HG02870 (cell line): ENCODE results near the gene RD3L.
"Not testable (repeated sequence)": the region's sequence is repeated elsewhere in the genome, so short reads cannot be mapped to it uniquely, and the experiment has no call there.

Source experiments
- ATAC-seq: cut with Tn5 transposase; IDR thresholded peaks from one replicate; pipeline ENCODE4 v1.9.1; 2021; ENCODE audit warnings: mild to moderate bottlenecking, moderate library complexity; ENCODE audit not compliant: unreplicated experiment

Gene RD3L

DNA sequence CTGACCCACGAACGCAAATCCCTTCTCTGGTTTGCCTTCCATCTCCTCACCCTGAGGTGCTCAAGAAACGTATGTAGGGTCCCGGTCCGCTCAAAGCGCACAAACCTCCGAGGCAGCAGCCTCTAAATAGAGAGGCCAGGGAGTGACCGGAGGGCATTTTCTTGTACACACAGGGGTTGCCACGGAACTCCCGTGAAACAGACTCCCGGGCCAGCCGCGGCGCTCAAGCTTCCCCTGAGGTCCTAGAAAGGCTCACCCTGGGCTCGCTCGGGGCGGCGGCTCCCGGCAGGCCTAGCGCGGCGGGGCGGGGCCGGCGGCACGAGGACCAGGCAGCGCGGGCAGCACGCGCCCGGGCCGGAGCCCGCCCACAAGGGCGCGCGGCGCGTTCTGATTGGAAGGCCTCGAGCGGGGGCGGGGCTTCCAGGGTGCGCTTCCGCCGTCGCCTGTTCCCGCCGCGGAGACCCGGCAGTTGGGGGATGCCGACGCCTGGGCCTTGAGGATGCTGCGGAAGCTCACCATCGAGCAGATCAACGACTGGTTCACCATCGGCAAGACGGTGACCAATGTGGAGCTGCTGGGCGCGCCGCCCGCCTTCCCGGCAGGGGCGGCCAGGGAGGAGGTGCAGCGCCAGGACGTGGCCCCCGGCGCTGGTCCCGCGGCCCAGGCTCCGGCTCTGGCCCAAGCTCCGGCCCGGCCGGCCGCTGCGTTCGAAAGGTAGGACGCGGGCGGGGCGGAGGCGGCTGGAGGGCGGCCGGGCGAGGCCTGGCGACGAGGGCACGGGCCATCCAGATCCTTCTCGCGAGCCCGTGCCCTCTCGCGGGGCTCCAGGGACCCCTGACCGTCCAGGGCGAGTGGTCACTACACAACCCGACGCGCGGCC is 14.1 kb downstream of the RD3L start, which contains the start of gene TDRD9:
TSS of gene TDRD9 (plus strand) at position 446 of the 880 bp plus-strand sequence. CDS start at position 500, 54 bp downstream.
- ATAC-seq: no peak

DNA sequence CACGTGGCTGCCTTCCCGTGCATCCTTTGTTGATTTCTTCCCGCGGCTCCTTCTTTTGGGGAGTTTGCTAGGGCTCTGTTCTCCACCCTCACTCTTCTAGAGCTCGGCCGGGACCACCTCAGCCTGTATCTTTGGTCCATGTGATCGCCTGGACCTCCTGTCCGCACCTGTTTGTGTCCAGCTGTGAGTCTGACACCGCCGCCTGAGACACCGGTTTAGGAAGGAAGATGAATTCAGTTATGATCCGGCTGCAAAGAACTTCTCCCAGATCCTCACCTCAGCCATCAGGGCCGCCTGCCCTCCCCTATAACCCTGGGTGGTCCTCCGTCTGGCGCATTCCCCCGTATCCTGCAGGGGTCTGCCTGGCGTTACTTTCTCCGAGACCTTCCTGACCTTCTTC is 14.8 kb downstream of the RD3L start:
- ATAC-seq: no peak

GRCh38 chr14:103925316-103925715 is 17.0 kb downstream of the RD3L start:
- no peak for ATAC-seq

DNA sequence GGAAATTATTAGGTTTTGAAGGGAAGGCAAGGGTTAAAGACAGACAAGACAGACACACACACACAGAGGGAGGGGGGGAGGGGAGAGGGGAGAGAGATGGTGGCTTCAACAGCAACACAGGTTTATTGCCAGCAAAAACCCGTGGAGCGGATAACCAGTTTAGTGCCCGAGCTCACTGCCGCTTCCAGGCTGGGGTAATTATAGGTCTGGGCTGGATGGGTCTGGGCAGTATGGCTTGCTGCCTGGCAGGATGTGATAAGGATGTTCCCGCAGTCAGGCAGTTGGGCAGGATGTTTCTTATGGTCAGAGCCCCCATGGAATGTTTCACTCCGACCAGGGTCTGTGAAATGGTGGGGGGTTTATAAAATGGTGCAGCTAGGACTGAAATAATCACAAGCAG is 18.5 kb downstream of the RD3L start:
- ATAC-seq: no peak

DNA sequence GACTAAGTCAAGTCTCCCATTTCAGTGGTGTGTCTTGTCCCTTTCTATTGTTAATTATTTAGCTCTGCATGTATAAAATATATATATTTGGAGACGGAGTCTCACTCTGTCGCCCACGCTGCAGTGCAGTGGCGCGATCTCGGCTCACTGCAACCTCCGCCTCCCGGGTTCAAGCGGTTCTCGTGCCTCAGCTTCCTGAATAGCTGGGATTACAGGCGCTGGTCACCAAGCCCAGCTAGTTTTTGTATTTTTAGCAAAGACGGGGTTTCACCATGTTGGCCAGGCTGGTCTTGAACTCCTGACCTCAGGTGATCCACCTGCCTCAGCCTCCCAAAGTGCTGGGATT is 20.5 kb downstream of the RD3L start:
- ATAC-seq: not testable (repeated sequence)

- ATAC-seq: peak; percentile 83
These were observed 21.1 kb downstream of the RD3L start for GRCh38 chr14:103920981-103921854.

GRCh38 chr14:103916636-103917262 is 25.6 kb downstream of the RD3L start:
- ATAC-seq: no peak

DNA sequence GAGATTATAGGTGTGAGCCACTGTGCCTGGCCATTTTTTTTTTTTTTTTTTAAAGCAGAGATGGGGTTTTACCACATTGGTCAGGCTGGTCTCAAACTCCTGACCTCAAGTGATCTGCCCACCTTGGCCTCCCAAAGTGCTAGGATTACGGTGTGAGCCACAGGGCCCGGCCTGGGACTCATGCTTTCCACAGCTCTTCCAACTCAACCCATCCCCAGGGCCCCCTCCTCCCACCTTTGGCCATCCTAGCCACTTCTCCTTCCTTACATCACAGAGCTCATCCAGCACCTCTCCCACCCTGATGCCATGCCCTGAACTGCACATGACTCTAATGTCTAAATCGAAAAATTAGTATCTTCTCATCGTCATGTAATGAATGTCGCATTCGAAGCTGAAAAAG is 26.7 kb downstream of the RD3L start:
- no peak for ATAC-seq

DNA sequence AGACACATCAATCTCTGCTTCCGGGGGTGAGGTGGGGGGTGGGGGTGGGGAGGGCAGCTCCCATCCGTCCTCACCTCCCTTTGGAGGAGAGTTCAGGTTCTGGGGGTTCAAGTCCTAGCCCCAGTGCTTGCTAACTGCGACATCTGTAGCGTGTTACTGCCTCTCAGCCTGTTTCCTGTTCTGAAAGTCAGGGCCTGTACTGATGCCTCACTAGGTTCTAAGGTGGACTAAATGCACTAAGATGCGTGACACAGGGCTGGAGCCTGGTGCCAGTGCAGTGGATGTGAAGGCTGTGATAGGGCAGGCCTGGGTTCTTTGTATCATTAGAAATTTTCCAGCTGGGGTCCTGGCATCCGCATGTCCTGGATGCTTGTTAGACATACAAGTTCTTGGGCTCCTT is 31.3 kb downstream of the RD3L start:
- ATAC-seq: no peak

- no peak for ATAC-seq
These were observed 31.9 kb downstream of the RD3L start for GRCh38 chr14:103910262-103910935.

GRCh38 chr14:103909531-103910261 is 32.6 kb downstream of the RD3L start:
- no peak for ATAC-seq

DNA sequence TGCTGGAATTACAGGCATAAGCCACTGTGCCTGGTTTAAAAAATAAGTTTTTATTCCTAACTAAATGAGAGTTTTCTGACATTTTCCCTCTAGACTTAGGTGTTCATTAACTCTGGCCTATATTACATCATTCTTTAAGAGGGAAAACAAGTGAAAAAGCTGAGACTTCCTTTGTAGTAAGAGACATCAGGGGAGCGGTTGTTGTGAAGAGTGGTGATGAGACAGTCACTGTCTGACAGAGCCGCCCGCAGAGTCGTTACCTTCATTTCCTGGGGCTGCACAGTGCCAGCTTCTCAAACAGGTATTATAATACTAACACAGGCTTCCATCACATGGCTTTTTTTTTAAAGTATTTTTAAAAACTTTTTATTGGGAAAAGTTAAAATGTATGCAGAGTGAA is 33.7 kb downstream of the RD3L start:
- no peak for ATAC-seq

DNA sequence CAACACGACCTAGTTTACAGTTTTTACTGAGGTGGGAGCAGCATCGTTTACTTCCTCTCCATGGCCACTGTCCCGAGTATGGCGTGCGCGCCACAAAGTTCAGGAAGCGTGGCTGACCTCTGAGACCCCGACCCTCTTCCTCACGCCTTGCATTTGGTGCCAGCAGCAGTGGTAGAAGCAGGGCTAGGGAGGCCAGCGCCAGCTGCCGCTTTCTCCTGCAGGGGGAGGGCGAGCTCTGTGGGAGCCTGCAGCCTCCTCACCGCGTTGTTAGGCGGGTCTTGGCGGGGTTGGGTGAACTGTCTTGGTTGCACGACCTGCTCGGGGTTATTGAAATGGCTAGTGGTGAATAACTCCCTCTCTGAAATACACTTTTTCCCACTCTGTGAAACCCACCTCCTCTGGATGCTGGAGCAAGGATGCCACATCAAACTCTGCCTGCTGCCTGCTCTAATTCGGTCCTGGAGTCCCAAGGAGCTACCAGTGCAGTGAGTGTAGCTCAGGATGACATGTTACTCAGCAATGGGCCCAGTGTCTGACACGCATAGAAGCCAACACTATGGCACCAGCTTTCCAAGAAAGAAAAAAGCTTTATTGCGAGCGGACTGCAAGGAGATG is 36.4 kb downstream of the RD3L start:
- no peak for ATAC-seq

DNA sequence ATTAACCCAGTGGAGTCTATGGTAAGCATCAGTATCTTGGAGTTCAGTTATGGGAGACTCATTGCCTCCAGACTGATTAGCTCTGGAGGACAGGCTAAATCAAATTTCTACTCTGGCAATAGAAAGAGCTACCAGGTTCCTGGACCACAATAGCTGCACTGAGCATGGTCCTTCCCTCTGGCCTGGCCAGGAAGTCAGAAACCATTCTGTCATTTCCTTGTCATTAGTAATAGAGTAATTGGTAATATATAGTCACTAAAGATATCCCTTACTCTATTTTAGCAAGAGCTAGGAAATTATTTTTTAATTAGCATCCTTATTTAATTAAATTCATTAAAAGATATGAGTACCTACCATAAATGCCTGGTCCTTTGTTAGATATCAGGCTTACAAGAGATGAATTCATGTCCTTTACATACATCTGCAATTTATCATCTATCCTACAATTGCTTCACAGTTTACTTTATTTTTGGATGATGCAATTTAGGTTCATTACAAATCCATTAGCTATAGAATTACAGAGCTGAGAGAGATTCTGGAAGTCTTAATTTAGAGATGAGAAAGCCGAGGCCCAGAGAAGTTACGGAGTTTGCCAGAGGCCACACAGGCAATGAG is 37.7 kb downstream of the RD3L start:
- no peak for ATAC-seq

GRCh38 chr14:103899833-103900232 is 42.5 kb downstream of the RD3L start:
- ATAC-seq: no peak

DNA sequence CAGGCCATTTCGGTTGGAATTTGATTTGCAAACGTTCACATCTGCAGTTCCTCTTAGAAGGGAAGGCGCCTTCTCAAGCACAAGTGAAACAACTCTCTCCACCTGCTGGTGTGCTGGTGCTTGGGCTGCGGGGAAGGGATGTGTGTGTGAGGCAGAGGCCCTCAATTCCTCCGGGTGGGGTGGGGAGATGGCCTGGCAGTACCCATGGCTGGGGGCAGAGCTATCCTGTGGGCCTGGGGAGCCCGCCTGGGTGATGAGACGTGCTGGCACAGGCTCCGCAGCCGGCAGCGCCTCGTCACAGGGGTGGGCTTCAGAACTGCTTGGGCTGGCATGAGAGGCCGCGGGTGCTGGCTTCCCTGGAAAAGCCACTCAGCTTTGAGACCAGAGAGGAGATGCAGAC is 43.0 kb downstream of the RD3L start:
- no peak for ATAC-seq

DNA sequence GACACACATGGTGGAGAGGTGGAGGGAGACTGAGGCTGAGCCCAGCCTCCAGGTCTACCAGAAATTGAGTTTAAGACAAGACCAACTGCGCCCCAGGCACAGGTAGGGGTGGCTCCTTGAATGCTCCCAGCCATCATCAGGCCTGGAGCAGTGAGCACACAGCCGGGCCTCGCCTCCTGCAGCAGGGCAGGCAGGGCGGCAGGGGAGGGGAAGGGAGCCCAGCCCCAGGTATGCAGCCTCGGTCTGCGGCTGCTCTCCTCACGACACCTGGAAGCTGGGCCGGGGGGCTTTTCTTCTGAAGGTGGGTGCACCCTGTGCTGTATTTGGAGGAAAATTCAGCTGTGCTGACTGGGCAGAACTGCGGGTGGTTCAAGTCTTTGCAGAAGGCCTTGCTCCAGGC is 43.6 kb downstream of the RD3L start:
- ATAC-seq: no peak

DNA sequence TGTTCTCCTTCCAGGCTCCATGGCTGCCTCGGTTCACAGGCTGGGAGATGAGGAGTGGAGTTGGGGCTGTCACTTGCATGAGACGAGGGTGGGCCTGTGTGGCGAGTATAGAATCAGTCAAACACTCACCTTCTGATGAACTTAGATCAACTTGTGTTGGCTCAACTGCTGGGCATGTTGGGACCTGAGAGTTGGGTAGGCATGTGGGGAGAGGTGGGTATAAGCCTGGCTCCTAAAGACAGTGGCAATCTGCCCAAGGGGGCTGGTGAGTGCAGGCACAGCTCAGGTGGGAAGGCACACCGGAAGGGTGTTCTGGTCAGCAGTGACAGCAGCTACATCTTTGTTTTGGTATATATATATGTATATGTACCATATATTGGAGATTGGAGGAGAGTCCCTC is 44.1 kb downstream of the RD3L start:
- ATAC-seq: no peak
